Right renal cortex interstitium (tissue), 3 donors: ENCODE results near the gene GAS2. TPM values are rescaled to one million over a fixed set of nuclear protein-coding genes. Genes with fewer than 3 reads are reported as not detected.
A peak's percentile ranks its signal among the peaks of the same experiment; 100 is the strongest.
"Not testable (repeated sequence)": the region's sequence is repeated elsewhere in the genome, so short reads cannot be mapped to it uniquely, and the experiment has no call there.

Experiments used
- DNase-seq, 3 donors: peaks; one replicate each; pipeline ENCODE4 v3.0.0-alpha.2; 2013; ENCODE audit warnings: low read depth in 3 of 3, low spot score in 2 of 3
- polyA plus RNA-seq, 3 donors: library from polyadenylated mRNA; unstranded; fragments of 120-200 nt; gene quantifications; one replicate each; pipeline ENCODE4 v1.2.1, GENCODE V29; 2013; ENCODE audit not compliant: insufficient read length in 3 of 3

The GAS2 gene
- polyA plus RNA-seq, result 10 to 100 TPM; 10.6 to 12.7 (median 10.8) TPM

- DNase-seq, result no peak
These were observed at the start of gene GAS2 for GRCh38 chr11:22666325-22666687. Gene GAS2 (plus strand): TSS chr11:22666611. CDS start chr11:22674870, 8,259 bp downstream.

DNA sequence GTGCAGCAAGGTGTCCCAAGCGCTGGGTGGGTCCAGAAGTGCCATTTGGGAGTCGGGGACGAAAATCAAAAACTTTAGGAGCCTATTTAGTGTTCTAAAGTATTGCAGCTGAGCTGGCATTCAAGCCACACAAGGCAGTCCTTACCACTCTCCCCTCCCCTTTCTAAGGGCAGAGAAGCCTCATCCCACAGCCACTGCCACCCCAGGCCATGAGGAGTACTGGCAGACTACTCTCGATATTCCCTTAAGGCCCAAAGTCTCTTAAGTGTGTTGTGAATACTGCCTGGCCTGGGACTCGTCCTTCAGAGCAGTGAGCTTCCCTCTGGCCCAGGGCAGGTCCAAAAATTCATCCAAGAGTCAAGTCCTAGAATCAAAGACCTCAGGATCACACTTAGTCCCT is 48.5 kb upstream of the GAS2 start:
- no peak for DNase-seq

DNA sequence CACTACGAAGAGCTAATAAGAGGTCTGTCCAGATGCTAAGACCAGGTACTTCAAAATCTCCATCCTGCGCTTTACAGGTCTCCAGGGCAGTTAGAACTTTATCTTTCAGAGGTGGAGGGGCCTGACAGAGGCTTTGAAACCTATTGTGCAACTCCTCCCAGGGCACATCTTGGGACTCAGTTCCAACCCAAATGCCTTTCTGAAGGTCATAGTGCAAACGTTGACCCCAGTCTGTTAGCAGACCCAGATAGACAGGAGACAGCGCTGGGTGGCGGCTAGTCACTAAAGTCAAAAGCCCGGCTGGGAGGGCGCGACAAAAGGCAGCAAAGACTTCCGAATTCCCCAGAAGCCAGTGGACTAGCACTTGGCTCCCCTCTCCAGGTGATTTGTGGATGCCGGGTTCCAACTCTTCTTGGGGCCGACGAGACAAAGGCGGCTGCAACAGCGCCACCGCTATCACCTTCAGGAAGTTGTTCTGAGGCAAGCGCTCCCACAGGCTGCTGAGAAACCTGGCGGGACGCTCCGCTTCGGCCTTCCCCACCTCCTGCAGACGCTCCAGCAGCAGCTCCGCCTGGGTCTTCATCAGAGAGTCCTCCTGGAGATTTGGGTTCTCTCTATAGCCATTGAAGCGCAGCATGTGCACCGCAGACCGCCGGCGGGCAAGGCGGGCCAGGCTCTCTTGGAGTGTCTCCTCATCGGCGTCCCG is 41.5 kb upstream of the GAS2 start:
- peak in 1 of 3 donors; percentile 56 for DNase-seq

- peak; percentile 99 to 100 (median 100) for DNase-seq
These were observed 40.7 kb upstream of the GAS2 start, which contains the start of gene FANCF for GRCh38 chr11:22625448-22626287. Gene FANCF (minus strand): TSS chr11:22625823. CDS start chr11:22625810, 13 bp downstream.

DNA sequence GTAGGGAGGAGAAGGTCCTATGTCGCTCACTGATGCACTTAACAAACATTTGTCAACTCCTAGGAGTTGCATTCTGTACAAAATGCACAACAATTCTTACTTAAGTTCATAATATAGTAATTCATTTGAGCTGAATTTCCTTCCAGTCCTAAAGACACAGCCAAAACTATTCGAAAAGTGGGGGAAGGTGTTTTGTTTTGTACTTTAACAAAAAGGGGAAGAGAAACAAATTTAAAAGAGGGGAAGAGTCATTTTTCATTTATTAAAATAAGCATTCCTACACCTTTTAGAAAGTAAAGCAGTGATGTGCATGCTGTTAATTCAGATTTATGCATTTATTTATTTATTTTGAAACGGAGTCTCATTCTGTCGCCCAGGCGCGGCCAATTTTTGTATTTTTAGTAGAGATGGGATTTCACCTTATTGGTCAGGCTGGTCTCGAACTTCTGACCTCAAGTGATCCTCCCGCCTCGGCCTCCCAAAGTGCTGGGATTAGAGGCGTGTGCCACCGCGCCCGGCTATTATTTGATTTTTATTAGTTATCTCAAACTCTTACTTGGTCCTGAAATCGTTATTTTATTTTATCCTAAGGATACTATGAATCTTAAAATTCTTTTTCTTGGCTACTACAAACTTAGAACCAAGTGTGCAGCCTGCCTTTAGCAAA is 39.7 kb upstream of the GAS2 start:
- no peak for DNase-seq

GRCh38 chr11:22627421-22627820 is 39.0 kb upstream of the GAS2 start:
- DNase-seq, result no peak

DNA sequence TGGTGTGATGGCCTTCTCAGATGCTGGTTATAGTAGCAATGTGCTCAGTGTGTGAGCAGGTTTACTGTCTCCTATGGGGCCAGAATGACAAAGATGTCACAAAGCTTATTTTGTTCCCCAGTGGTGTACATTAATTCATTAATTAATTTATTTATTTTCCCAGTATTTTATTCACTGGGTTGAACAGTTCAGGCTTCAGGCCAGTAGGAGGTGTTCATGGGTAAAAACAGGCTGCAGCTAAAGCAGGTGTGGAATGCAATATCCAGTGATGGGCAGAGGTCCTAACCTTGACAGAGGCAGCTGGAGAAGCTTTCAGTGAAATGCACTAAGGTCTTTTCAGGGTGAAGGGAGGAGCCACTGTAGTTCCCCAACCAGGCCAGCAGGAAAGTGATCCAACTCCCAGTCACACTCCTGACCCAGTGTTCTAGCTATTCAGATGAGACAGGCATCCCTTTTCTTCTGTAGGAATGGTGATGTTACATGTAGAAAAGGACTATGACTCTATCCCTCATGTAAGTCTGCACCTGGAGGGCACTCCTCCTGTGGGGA is 33.0 kb upstream of the GAS2 start:
- no peak for DNase-seq

DNA sequence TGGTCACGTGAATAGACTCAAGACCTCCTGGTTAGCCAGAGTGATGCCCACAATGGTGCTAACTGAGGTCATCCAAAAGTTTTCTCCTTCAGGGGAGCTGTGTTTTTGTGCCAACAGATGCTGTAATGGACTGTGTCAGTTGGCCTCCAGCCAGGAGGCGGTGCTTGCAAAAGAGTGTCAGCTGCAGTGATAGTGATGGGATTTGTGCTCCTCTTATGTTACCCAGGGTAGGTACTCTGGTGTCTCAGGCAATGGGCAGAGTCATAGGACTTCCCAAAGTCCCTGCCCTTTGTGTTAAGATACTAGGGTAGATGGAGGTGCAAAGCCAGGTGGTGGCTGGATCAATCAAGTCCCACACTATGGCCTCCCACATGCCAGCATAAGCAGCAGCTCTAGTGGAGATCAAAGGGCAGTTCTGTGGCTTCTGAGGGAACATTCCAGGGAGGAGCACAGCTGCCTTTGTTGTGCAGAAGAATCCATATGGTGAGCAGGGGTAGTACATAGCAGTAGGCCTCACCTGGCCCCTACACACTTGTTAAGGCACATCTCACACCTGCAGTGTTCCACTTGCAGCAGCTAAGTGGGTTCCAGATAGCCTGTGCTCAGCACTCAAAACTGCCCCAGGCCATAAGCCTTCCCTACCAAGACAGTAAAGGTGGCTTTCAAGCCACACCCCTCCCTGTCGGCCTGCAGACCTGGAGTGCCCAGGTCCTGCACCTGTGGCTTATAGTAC is 31.3 kb upstream of the GAS2 start:
- no peak for DNase-seq

GRCh38 chr11:22635689-22636088 is 30.7 kb upstream of the GAS2 start:
- no peak for DNase-seq

DNA sequence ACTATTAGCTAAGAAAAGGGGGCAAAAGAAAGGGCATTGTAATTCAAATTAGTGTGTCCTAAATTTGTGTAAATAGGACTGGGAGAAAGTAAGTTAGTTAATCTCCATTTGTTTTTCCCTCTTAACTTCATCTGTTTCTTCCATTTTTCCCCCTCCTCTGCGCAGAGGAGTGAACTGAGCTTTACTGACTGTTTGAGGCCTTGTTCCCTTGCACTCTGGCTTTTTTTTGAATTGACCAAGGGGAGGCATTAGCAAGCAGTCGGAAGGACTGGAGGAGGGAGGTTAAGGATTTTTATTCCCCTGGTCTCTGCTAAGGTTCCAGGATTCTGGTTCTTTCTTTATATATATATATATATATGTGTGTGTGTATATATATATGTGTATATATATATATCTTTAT is 25.5 kb upstream of the GAS2 start:
- no peak for DNase-seq

- no peak for DNase-seq
These were observed 24.9 kb upstream of the GAS2 start for GRCh38 chr11:22641559-22641958.

- not testable (repeated sequence) for DNase-seq
These were observed 14.1 kb upstream of the GAS2 start for GRCh38 chr11:22652346-22652745.

GRCh38 chr11:22656130-22656529 is 10.3 kb upstream of the GAS2 start:
- DNase-seq, result no peak

- no peak for DNase-seq
These were observed 9.2 kb upstream of the GAS2 start for GRCh38 chr11:22657101-22657694.

- no peak for DNase-seq
These were observed 6.6 kb upstream of the GAS2 start for GRCh38 chr11:22659783-22660182.

GRCh38 chr11:22666688-22667439 is 453 bp downstream of the GAS2 start:
- DNase-seq, result no peak

DNA sequence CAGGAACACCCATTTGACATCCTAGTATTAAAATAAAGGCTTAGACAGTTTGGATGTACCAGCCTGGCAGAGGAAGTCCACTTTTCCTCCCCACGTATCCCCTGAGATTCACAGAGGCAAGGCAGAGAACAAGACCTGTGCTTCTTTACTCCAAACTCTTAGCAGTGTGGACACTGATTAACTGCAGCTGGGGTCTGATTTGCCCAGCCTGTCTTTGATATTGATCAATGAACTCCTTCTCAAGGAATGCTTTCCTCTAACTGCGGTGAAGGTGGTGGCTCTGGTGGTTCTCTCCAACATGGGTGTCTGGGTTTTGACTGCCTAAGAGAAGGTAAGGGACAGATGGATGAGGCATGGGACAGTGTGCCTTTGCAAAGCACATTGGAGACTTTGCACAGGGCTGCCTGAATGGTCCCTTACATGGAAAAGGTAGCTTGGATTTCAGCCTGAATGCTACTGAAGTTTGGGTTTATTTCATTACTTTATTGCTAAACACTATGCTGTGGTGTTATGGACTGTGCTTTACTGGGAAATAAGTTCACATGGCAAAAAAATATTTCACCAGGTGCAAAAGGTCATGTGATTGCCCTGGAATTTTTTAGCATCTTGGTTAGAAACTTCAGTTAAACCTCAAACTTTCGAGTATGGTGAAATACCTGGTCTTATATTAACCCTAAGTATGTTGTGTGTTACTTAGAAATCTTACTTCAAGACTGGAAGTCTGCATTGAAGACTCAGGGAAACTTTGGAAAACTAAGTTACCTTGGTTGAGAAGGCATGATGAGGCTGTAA is 1.8 kb downstream of the GAS2 start:
- no peak for DNase-seq

GRCh38 chr11:22669368-22669767 is 3.0 kb downstream of the GAS2 start:
- DNase-seq, result no peak
